B cell (primary cell): ENCODE results near the gene WNK2. TPM values are rescaled to one million over a fixed set of nuclear protein-coding genes. Genes with fewer than 3 reads are reported as not detected.

Experiments
- ATAC-seq: fragments of 200-7000 bp; cut with Tn5 transposase; one replicate; pipeline ENCODE4 v1.10.0; 2021; ENCODE audit warnings: low read depth, mild to moderate bottlenecking, moderate number of reproducible peaks, moderate library complexity
- CTCF ChIA-PET: fragments of 350-600 bp; sonication (Branson Sonifier 250); formaldehyde crosslinking; loops from one replicate; lab custom pipeline; 2021; ENCODE audit warnings: antibody characterized with exemption, inconsistent platforms; lab: Charles Lee
- POLR2A ChIA-PET: fragments of 350-600 bp; sonication (Branson Sonifier 250); formaldehyde crosslinking; loops from one replicate; lab custom pipeline; 2021; ENCODE audit warnings: antibody characterized with exemption; lab: Charles Lee
- DNase-seq: peaks from one replicate; pipeline ENCODE4 v3.0.0; 2013
- H2AFZ ChIP-seq: 2 replicates; pipeline ENCODE4 v1.6.1; 2012; ENCODE audit warnings: mild to moderate bottlenecking, low read depth, low read length; ENCODE audit not compliant: insufficient read depth, poor library complexity, severe bottlenecking
- H3K27ac ChIP-seq, 2 donors: 1 replicate in 1 of 2; 2 replicates in 1 of 2; pipeline ENCODE4 v1.5.1; 2012 to 2013; ENCODE audit warnings: low read length in 2 of 2, mild to moderate bottlenecking in 2 of 2, moderate library complexity in 1 of 2
- H3K27me3 ChIP-seq, 4 experiments: fragments of 200-600 bp in 1 of 4; sonication (generic) in 1 of 4; replicated peaks in 1 of 4; 1 replicate in 2 of 4; 2 replicates in 2 of 4; pipeline versions ENCODE4 v1.6.1 to v1.7.0; 2013 to 2016; ENCODE audit warnings: low read length in 3 of 4, mild to moderate bottlenecking in 2 of 4, mixed read lengths in 1 of 4, moderate library complexity in 1 of 4; ENCODE audit not compliant: insufficient read depth in 4 of 4, control insufficient read depth in 3 of 4; ENCODE audit errors: control extremely low read depth in 1 of 4
- H3K36me3 ChIP-seq, 2 experiments: replicated peaks in 1 of 2; 1 replicate in 1 of 2; 2 replicates in 1 of 2; pipeline versions ENCODE4 v1.6.1 to v1.7.1; 2013; ENCODE audit warnings: low read length in 1 of 2; ENCODE audit not compliant: insufficient read depth in 2 of 2, control insufficient read depth in 1 of 2; ENCODE audit errors: control extremely low read depth in 1 of 2, extremely low read depth in 1 of 2
- H3K4me1 ChIP-seq, 2 donors: fragments of 200-600 bp in 1 of 2; sonication (generic) in 1 of 2; 1 replicate in 1 of 2; 2 replicates in 1 of 2; pipeline versions ENCODE4 v1.5.1 to v1.6.1; 2013 to 2017; ENCODE audit warnings: low read length in 2 of 2; ENCODE audit not compliant: control insufficient read depth in 2 of 2, insufficient read depth in 2 of 2
- H3K4me2 ChIP-seq: replicated peaks from 2 replicates; pipeline ENCODE3; 2012; ENCODE audit warnings: mild to moderate bottlenecking, low read depth, low read length; ENCODE audit not compliant: poor library complexity, severe bottlenecking
- H3K4me3 ChIP-seq, 5 experiments: fragments of 200-600 bp in 1 of 5; sonication (generic) in 1 of 5; 1 replicate in 3 of 5; 2 replicates in 2 of 5; pipeline versions ENCODE4 v1.5.1 to v1.7.0; 2011 to 2016; ENCODE audit warnings: low read length in 4 of 5, mild to moderate bottlenecking in 4 of 5, low read depth in 2 of 5, control low read depth in 1 of 5, moderate library complexity in 1 of 5; ENCODE audit not compliant: insufficient read depth in 1 of 5; ENCODE audit errors: control extremely low read depth in 1 of 5, extremely low read depth in 1 of 5
- H3K79me2 ChIP-seq: fragments of 200-600 bp; sonication (generic); one replicate; pipeline ENCODE4 v1.6.0; 2016; ENCODE audit warnings: low read length; ENCODE audit not compliant: control insufficient read depth, insufficient read depth
- H3K9ac ChIP-seq: fragments of 200-600 bp; sonication (generic); 2 replicates; pipeline ENCODE4 v1.6.1; 2017; ENCODE audit warnings: mild to moderate bottlenecking, low read length, moderate library complexity
- H3K9me3 ChIP-seq, 3 donors: one replicate each; pipeline versions ENCODE4 v1.6.1 to v1.7.1; 2013; ENCODE audit warnings: low read length in 2 of 3; ENCODE audit not compliant: control insufficient read depth in 2 of 3, insufficient read depth in 1 of 3; ENCODE audit errors: control extremely low read depth in 1 of 3
- H4K20me1 ChIP-seq: 2 replicates; pipeline ENCODE4 v1.6.0; 2012; ENCODE audit warnings: mild to moderate bottlenecking, low read length; ENCODE audit not compliant: insufficient read depth, control insufficient read depth, poor library complexity, severe bottlenecking
- H3K27ac Mint-ChIP-seq: one replicate; pipeline ENCODE4 v1.8.0; 2021; ENCODE audit warnings: mixed read lengths
- H3K27me3 Mint-ChIP-seq: one replicate; pipeline ENCODE4 v1.8.0; 2021; ENCODE audit warnings: mixed read lengths
- H3K4me1 Mint-ChIP-seq: one replicate; pipeline ENCODE4 v1.8.0; 2021; ENCODE audit warnings: mixed read lengths
- H3K4me3 Mint-ChIP-seq: one replicate; pipeline ENCODE4 v1.8.0; 2021; ENCODE audit warnings: mixed read lengths
- H3K9me3 Mint-ChIP-seq: one replicate; pipeline ENCODE4 v1.8.0; 2022; ENCODE audit warnings: mixed read lengths; ENCODE audit not compliant: insufficient read depth
- EZH2 ChIP-seq: IDR thresholded peaks from 2 replicates; pipeline ENCODE4 v1.6.1; 2012; ENCODE audit warnings: borderline replicate concordance, low read depth, mild to moderate bottlenecking, moderate library complexity, low read length; ENCODE audit not compliant: insufficient read depth, poor library complexity, severe bottlenecking
- WGBS: methylation state at CpG from one replicate; pipeline ENCODE4 v1.1.5; 2013; ENCODE audit warnings: missing lambda C conversion rate; ENCODE audit not compliant: insufficient coverage; 5-methylcytosine and 5-hydroxymethylcytosine counted together
- intact Hi-C: fragments of 100-400 bp; cut with micrococcal nuclease; formaldehyde crosslinking; loops from one replicate; pipeline ENCODE4 v1.10.0; 2022
- polyA plus RNA-seq: library from polyadenylated mRNA; depleted of rRNA; stranded (reverse); fragments of >200 nt; gene quantifications from 2 replicates; pipeline ENCODE4 v1.2.3, GENCODE V29; 2012
- total RNA-seq, 2 donors: library from RNA; stranded (reverse); fragments of 120-200 nt in 1 of 2; gene quantifications; 1 replicate in 1 of 2; 2 replicates in 1 of 2; pipeline versions ENCODE4 v1.2.3 to v1.2.4, GENCODE V29; 2013 to 2022
- TF ChIP-seq, protein P1 (sequence below): fragments of 200-600 bp; IDR thresholded peaks from one replicate; pipeline ENCODE4 v1.8.0; 2022; ENCODE audit warnings: antibody characterized with exemption, mild to moderate bottlenecking

The WNK2 gene
- total and polyA plus RNA-seq, 2 donors (not counting 1 experiment from before 2014, with no cell fraction given), result 0.49 TPM; not detected in 1

DNA sequence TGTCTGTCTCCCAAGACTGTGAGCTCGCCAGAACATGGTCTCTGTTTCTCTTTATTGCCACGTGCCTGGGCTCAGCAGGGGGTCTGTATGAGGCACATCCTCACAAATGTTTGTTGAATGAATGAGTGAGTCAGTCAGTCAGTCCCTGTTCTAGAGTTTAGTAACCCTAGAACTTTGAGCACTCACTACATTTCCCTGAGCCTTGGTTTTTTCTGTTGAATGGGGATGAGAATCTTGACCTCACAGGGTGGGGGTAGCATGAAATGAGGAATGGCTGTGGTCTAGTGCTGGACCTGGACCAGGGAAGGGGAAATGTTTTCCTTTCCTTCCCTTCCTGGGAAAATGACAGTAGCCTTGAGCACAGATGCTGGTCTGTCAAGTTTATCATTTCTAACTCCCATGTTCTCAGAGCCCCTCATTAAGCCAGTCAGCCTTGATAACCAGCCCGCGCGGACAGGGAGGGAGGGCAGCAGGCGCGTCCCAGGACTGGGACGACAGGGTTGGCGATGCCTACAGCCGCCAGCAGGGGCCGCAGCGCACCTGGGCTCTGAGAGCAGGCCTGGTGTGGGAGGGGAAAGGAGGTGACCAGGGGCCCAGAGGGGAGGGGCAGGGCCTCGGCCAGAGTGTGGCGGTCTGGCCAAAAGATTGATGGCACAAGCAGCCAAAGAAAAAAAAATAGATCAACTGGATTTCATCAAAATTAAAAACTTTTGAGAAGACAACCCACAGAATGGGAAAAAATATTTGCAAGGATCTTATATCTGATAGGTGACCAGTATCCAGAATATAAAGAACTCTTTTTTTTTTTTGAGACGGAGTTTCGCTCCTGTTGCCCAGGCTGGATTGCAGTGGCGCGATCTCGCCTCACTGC is 24.1 kb upstream of the WNK2 start:
- Histone ChIP-seq H3K27ac (no peak overlapping the region), H4K20me1 (no peaks in the 10 kb centered on the region), H3K4me3 (no peak overlapping the region), H3K9ac (no peak overlapping the region), H3K4me2 (peak overlapping the region; percentile 9), H3K27me3 (peaks cover 0 to 3% (median 0%) of the 10 kb centered on the region in 4 experiments), H3K9me3 (peaks cover 0 to 5% (median 0%) of the 10 kb centered on the region in 3 donors), H2AFZ (peak overlapping the region; percentile 35), H3K36me3 (no peaks in the 10 kb centered on the region), H3K79me2 (no peaks in the 10 kb centered on the region), H3K4me1 (peaks cover 4 to 6% of the 10 kb centered on the region in 2 donors)
- Mint-ChIP-seq H3K27ac (no peak overlapping the region), H3K4me1 (peaks cover 4% of the 10 kb centered on the region), H3K4me3 (no peak overlapping the region), H3K9me3 (no peaks in the 10 kb centered on the region), H3K27me3 (no peaks in the 10 kb centered on the region)
- ChIA-PET CTCF (interaction anchor here (1.3 to 3.8 kb wide), 5 partner anchors 10 to 407 kb away, joined by 5 to 30 read pairs (median 5); no protein-coding TSS in a partner anchor), POLR2A (no interaction called here)
- DNase-seq (peak; percentile 78), ATAC-seq (peak; percentile 98)
- 28% methylated on average over 18 of the region's 19 CpGs for WGBS
- TF ChIP-seq, protein P1, sequence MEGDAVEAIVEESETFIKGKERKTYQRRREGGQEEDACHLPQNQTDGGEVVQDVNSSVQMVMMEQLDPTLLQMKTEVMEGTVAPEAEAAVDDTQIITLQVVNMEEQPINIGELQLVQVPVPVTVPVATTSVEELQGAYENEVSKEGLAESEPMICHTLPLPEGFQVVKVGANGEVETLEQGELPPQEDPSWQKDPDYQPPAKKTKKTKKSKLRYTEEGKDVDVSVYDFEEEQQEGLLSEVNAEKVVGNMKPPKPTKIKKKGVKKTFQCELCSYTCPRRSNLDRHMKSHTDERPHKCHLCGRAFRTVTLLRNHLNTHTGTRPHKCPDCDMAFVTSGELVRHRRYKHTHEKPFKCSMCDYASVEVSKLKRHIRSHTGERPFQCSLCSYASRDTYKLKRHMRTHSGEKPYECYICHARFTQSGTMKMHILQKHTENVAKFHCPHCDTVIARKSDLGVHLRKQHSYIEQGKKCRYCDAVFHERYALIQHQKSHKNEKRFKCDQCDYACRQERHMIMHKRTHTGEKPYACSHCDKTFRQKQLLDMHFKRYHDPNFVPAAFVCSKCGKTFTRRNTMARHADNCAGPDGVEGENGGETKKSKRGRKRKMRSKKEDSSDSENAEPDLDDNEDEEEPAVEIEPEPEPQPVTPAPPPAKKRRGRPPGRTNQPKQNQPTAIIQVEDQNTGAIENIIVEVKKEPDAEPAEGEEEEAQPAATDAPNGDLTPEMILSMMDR, result peak; percentile 97
- TF ChIP-seq EZH2, result no peak
- intact Hi-C loops, result loop anchor here (1.0 to 5.0 kb wide), 2 partner anchors 142 to 1052 kb away; no protein-coding TSS in a partner anchor
